C4-2B (cell line): ENCODE measurements around the gene ADAM15.

Source experiments
- CTCF ChIP-seq: fragments of 450-650 bp; conservative IDR thresholded peaks from 2 replicates; pipeline ENCODE4 v1.5.1; 2017; ENCODE audit warnings: mild to moderate bottlenecking
- ZFX ChIP-seq: fragments of 450-650 bp; IDR thresholded peaks from 2 replicates; pipeline ENCODE4 v1.6.1; 2017

- TF ChIP-seq CTCF = no peak
- TF ChIP-seq ZFX = no peak
Observed at GRCh38 chr1:155026588-155026987, 24.5 kb upstream of the ADAM15 start.
